ENCODE measurements around the gene KCND3.

The KCND3 gene

DNA sequence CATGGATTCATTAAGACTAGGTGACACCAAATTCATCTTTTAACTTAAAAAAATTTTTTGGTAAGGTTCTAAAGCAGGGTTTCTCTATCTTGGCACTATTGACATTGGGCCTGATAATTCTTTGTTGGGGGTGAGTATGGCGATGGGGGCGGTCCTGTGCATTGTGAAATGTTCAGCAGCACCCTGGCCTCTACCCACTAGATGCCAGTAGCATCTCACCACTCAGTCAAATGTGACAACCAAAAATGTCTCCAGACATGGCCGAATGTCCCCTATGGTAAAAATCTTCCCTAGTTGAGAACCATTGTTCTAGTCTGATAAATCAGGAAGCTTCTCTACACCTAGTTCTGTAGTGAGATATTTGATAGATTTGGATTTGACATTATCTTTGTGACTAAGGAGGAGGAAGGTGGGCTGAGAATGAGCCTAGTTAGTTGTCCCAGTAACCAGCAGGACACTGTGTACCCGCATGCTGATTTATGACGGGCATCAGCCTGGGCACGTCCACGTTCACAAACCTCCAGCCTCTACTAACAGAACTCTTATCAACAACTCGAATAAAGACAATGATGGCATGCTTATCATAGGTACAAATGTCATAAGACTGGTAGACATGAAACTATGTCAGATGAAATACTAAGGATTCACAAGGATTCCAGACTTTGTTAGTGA is 104.6 kb downstream of the KCND3 start:
- in situ Hi-C loops (cut with MboI; ENCODE audit: low sequenced_read_pairs) = no loop called here

DNA sequence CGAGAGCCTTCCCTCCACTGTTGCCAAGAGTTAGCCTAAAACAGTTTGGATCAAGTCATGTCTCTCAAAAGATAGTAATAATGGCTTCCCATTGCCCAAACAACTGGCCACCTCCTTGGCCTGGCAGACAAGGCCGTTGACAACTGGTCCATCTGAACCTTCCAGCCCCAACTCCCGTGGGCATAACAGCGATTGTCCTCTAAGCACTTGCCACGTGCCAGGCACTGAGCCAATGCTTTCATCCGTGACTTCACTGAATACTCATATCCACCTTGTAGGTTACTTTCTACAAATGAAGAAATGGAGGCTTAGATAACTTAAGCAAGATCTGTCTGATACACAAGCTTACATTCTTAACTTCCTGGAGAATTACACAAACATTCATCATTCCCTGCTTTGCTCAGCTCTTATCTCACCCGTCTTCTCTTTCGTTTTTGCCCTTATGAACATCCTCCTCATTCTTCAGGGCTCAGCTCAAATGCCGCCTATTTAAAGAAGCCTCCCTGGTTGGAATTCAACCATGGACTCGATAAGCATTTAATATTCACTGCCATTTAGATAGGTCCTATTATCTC is 106.4 kb downstream of the KCND3 start:
- in situ Hi-C loops (cut with MboI; ENCODE audit: low sequenced_read_pairs) = no loop called here

DNA sequence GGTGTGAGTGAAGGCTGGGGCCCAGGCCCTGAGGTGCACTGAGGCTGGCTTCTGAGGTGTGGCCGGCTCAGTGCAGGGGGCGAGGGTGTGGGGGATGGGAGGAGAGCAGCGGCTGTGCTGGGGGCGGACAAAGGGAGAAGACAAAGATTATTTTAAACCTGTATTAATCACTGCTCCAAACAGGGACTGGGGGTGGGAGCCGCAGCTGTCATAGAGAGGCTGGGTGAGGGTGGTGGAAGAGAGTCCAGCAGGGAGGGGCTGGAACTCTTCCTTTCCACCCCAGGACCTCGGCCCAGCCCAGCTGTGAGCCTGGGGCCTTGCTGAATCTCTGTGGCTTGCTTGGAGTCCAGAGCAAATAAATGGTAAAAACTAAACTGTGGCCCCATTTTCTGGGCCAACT is 106.9 kb downstream of the KCND3 start:
- in situ Hi-C loops (cut with MboI; ENCODE audit: low sequenced_read_pairs) = no loop called here

DNA sequence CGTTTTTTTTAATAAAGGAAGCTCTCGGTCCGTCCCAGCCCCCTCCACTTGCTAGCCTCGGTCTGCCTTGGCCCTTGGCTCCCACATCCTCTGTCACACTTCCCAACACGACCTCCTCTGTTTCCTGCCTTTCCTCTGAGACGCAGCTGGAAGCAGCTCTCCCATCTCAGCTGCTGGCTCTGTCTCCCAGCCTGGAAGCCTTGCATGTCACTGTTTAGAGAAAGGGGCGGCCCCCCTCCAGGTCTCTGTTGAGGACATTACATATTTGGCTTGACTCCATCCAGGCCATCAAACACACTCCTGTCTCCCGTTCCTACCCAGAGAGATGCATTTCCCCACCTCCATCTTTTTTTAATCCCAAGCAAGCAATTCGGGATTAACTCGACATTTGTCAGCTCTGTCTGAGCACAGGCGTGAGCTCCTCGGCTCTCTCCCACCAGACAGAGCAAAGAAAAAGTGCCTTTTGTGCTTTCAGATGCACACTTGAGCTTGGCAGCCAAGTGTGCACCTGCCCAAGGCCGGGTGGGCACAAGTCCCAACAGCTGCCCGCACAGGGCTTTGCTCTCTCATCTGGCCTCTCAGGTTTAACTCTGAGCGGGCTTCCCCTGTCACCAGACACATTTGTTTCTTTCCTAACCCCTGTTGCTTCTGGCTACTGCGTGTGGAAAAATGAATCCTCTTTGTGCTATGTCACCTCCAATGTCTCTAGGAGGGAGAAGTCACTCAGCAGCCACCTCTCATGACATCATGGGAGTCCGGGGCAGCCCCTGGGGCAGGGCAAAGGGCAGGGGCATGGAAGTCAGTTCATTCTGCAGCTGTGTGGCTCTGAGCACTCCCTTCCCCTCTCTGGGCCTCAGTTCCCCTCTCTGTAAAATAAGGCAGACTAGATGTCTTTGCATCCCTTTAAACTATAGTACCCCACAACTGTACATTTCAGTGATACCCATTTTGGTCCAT is 108.3 kb downstream of the KCND3 start:
- in situ Hi-C loops (cut with MboI; ENCODE audit: low sequenced_read_pairs) = no loop called here

DNA sequence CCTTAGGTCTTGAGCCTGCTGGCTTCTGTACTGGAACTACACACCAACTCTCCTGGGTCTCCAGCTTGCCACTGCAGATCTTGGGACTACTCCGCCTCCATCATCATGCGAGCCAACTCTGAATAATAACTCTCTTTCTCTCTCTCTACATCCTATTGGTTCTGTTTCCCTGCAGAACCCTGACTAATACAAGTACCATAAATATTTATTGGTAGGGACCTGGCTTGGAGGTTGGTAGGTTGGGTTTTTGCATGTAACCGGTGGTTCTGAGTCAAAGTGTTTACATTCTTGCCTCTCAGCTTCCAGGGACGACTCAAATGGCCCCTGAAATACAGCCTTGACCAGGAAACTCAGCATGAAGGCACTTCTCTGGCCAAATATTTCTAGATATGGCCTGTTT is 110.4 kb downstream of the KCND3 start:
- in situ Hi-C loops (cut with MboI; ENCODE audit: low sequenced_read_pairs) = no loop called here

DNA sequence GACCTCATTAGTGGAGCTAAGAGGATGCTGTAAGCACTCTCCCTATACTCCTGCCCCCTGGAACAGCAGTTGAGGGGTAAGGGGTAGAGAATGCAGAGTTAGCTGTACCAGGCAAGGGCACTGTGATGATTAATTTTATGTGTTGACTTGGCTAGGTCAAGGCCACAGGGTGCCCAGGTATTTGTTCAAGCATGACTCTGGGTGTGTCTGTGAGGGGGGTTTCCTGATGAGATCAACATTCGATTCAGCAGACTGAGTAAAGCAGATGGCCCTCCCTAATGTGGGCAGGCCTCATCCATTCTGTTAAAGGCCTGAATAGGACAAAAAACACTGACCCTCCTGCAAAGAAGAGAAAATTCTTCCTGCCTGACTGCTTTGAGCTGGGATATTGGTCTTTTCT is 110.8 kb downstream of the KCND3 start:
- in situ Hi-C loops (cut with MboI; ENCODE audit: low sequenced_read_pairs) = no loop called here

DNA sequence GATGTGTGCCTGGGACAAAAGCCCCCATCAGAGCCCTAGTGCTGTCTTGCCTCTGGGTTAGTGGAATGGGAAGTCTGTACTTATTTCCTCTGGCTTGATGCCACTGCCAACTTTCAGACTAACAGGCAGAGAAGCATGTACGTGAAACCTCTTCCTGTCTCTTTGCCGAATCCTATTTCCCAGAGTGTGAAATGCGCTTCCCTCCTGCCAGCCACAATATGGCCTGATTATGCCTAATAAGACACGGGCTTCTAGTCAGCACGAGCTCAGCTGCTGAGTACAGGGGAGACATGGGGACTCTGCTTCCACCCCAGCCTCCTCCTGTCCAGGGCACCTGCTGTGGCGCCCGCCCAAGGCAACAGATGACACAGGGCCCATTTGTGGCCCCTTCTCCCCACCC is 111.4 kb downstream of the KCND3 start:
- in situ Hi-C loops (cut with MboI; ENCODE audit: low sequenced_read_pairs) = no loop called here

DNA sequence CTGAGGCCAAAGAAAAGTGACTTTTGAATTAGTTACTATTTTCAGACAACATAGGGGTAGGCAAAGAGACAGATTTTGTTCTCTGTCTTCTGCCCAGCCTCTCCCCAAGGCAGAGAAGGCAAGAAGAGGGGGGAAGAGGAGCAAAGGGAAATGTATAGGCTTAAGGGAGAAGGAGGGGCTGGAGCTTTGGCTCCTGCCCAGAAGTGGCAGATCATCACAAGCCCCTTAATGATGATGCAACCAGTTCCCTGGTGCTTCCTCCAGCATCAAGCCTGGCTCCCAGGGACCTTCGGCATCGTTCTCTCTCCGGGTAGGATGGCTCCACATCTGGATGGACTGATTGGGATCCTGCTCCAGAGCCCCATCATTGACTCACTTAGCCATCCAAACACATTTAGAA is 112.8 kb downstream of the KCND3 start:
- in situ Hi-C loops (cut with MboI; ENCODE audit: low sequenced_read_pairs) = no loop called here

DNA sequence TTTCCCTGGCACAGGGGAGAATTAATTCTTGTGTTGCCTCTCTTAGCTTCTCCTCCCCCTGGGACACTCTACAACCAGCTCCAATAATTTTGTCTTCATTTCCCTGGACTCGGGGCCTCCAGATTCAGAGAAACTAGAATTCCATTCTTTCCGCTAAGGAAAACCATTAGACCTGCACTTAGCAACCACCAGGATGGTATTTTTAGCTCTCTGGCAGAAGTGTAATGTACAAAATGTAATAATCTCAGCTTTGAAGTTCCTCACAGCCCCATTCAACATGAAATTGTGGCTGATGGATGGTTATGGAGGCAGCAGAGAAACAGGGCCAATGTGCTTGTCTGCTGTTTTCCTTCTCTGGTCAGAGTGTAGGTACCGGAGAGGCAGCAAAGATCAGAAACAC is 113.8 kb downstream of the KCND3 start:
- in situ Hi-C loops (cut with MboI; ENCODE audit: low sequenced_read_pairs) = no loop called here

DNA sequence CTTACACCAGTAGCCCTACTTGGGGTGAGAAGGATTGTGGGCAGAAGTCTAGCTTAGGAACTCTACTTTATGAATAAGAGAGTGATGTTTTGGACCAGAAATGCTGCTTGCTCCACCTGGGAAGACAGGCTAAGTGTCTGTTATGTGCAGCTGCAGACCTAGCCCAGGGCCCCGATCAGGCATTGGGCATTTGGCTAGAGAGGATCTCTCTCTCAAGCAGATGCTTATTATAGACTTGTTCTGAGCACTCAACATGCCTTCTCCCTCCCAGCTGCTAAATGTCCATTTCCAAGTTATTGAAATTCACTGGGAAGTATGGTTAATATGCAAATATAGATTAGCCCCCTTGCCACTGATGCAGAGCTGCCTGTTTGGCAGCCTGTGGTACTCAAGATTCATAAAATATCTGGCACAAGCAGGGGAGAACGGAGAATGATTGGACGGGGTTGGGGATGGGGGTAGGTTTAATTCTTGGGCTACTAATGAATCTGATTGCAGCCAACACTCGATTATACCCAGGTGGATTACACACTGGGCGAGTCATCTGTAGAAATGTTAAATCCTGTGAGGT is 115.9 kb downstream of the KCND3 start:
- in situ Hi-C loops (cut with MboI; ENCODE audit: low sequenced_read_pairs) = no loop called here

DNA sequence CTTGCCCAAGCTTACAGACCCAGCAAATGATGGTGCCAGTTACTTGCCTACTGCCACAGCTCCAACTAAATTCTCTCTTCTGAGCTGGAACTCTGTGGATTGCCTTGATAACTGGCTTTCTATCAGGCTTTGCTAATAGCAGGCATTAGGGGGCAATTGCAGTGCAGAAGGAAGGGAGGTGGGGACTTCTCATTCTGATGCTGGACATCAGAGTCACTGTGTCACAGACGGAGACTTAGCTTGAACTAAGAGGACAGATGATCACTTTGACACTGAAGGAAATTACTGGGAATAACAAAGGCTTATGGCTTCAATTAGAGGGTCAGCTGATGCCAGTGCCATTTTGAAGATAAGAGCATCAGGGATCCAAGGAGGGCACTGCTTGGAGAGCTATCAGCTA is 119.3 kb downstream of the KCND3 start:
- in situ Hi-C loops (cut with MboI; ENCODE audit: low sequenced_read_pairs) = no loop called here

DNA sequence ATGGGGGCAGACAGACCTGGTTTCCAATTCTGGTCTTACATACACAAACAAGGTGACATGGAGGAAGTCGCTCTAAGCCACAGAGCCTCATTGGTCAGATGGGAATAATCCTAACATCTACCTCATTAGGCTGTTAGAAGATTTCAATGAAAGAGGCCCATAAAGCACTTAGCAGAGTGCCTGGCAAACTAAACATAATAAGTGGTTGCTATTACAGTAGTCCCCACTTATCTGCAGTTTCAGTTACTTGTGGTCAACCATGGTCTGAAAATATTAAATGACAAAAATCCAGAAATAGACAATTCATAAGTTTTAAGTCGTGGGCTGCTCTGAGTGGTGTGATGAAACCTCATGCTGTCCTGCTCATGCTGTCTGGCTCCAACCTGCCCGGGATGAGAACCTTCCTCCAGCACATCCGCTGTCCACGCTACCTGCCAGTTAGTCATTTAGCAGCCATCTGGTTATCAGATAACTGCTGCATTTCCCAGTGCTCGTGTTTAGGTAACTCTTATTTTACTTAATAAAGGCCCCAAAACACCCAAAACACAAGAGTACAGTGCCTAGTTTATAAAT is 121.5 kb downstream of the KCND3 start:
- in situ Hi-C loops (cut with MboI; ENCODE audit: low sequenced_read_pairs) = no loop called here

DNA sequence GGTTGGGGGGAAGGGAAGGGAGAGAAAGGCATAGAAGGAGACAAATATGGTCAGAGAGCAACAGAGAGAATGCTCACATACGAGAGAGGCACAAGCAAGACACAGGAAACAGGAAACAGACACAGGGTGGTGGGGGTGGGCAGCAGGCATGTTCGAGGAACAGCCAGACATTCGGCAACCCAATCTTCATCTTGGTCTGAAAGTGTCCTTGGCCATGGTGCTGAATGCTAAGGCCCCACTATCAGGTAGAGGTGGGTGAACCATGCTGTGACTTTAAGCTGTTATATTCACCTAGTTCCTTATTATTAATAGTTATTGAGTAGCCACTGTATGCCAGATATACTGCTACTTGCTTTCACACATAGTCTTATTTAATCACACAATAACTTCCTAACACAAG is 124.6 kb downstream of the KCND3 start:
- in situ Hi-C loops (cut with MboI; ENCODE audit: low sequenced_read_pairs) = no loop called here

DNA sequence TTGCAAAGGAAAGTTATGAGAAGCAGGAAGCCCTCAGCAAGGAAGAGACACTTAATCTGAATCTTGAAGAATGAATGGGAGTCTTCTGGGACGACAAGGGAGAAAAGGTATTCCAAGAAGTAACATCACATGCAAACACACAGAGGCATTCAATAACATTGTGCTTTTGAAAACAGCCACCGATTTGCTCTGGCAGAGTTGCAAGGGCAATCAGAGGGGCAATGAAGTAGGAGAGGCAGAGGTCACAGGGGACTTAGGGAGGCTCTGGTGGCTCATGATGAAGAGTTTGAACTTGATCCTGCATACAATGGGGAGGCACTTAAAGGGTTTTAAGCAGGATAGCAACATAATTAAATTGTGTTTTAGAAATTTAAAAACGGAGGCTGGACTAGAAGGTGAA is 126.1 kb downstream of the KCND3 start:
- in situ Hi-C loops (cut with MboI; ENCODE audit: low sequenced_read_pairs) = no loop called here

DNA sequence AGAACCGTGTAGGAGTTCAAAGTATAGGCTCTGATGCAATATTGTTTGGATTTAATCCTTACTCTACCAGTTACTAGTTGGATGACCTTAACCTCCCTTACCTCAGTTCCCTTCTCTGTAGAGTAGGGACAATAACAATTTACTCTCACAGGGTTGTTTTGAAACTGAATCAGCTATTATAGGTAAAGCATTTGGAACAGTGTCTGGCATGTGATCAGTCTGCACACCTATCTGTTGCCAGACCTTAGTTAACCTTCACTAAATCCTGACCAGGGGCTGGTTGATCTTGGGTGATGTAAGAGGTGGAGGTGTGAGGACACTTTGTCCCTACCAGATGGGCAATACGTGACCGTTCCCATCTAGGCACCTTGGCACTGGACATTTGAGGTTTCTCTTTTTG is 126.9 kb downstream of the KCND3 start:
- in situ Hi-C loops (cut with MboI; ENCODE audit: low sequenced_read_pairs) = no loop called here

DNA sequence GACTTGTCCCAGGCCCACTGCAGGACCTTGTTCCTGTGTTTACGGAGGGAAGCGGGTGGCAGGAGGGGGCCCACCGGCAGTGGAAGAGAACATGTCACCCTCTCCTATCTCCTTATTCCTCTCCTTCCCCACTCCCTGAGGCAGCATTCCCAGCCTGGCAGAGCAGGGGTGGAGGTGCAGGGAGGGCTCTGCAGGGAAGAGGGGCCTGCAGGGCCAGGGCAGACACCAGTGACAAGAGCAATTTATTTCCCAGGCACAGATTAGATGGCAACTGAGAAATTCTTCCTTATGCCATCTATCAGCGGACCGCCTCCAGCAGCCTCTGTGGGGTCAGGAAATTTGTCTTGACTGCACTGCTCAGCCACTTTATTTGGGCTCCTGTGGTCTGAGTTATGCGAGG is 127.9 kb downstream of the KCND3 start:
- in situ Hi-C loops (cut with MboI; ENCODE audit: low sequenced_read_pairs) = no loop called here

DNA sequence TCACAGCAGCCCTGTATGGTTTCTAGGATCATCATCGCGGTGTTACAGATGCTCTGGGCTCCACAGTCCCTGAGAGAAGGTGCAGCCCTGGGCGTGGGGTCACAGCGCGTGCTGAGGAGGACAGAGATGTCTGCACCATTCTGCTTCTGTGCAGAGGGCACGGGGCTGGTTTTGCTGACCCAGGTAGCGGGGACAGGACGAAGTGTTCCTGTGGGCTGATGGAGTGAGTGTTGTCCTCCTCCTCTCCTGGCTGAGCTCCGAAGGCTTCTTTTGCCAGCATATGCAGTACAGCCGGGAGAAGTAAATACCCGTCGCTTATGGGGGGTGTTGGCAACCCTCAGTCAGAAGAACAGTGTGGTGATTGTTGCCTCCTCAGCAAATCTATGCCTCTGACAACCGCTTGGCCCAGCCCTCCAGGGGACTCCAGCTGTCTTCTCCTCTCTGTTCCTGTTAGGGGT is 132.2 kb downstream of the KCND3 start:
- in situ Hi-C loops (cut with MboI; ENCODE audit: low sequenced_read_pairs) = no loop called here

DNA sequence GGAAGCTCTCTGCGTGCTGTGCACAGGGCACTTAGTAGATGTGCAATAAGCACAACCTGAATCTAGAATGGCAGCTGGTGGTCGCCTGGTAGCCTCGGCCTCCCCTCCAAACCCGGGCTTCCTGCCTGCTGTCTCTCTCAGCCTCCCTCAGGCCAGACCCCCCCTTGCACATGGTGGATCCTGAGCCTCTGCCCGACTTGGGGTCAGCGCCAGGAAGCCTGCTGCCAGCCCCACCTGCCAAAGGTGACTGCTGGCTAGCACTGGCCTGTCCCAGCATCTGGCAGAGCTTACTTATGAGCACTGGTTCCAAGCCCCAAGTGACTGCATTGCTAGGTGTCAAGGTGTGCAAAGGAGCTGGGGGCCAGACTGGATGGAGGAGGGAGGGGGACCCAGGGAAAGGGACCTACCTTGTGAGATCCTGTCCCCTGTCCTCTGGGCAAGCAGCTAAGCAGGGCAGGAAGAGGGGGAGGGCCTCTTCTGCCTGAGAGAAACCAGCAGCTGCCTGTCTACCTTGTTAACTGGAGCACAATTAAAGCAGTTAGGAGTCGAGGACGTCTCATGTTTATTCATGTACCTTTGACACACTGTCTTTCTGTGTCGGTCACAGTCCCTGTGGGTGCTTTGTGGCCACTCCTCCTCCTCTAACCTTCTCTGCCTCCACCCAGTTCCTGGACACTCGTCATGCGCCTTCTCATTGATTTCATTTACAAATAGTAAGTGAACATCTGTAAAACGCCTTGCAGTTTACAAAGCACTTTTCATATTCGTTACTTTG is 132.9 kb downstream of the KCND3 start:
- in situ Hi-C loops (cut with MboI; ENCODE audit: low sequenced_read_pairs) = no loop called here

DNA sequence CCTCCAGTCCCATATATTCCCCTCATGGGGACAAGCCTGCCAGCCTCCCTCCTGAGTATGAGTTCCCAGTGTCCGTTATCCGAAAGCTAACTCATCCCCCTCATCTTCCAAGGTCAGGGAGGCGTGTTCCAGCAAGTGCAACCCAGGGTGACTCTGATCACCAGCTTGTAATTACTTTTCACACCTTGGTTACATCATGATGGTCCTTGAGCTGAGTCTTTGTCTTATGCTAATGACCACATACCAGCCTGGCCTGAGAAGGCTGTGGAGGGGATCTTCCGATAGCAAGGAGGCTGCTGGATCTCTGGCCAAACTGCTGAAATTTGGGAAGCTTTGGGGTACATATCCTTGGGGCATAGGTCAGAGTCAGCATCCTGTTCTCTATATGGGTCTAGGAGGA is 134.2 kb downstream of the KCND3 start:
- in situ Hi-C loops (cut with MboI; ENCODE audit: low sequenced_read_pairs) = no loop called here

DNA sequence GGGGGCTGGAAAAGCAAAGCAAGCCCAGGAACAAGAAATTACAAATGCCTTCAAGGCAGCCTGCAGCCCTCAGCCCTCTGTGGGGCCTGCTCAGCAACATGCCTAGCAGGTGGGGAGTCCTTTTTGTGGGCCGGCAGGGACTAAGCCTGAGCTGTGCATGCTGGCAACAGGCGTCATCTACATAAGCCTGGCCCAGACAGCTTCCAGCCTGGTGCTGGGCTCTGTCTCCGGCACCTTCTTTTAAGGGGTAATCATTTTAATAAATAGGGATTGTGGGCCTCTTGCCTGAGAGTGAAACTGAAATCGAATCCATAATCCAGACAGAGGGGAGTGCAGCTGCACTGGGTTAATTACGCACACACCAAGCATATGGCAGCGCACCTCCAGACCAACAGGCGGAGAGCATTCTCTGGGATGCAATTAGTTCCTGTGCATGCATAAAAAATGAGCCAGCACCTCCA is 137.2 kb downstream of the KCND3 start:
- in situ Hi-C loops (cut with MboI; ENCODE audit: low sequenced_read_pairs) = no loop called here

Measured in HL-60/S4 (cell line).